GM12878 (cell line): ENCODE data around the gene ASTL. TPM values are rescaled to one million over a fixed set of nuclear protein-coding genes. Genes with fewer than 3 reads are reported as not detected.

Experiments used
- BCL11A ChIP-seq: IDR thresholded peaks from 2 replicates; pipeline ENCODE4 v1.6.1; 2011; ENCODE audit warnings: low read depth, low read length
- CBX3 ChIP-seq: fragments of 200-600 bp; sonication (generic); IDR thresholded peaks from 2 replicates; pipeline ENCODE4 v1.6.1; 2016; ENCODE audit warnings: low read depth, borderline replicate concordance
- EP300 ChIP-seq, 2 experiments: fragments of 150-350 bp in 1 of 2; IDR thresholded peaks; 2 replicates each; pipeline ENCODE4 v1.6.1; 2011 to 2012; ENCODE audit warnings: low read depth in 2 of 2, low read length in 2 of 2, borderline replicate concordance in 1 of 2, improper control_type of control experiment in 1 of 2, inconsistent platforms in 1 of 2; ENCODE audit not compliant: control insufficient read depth in 1 of 2
- ETV6 ChIP-seq, 2 experiments: fragments of 450-650 bp in 1 of 2; IDR thresholded peaks in 1 of 2; conservative IDR thresholded peaks in 1 of 2; 2 replicates each; pipeline ENCODE4 v1.6.1; 2014; ENCODE audit warnings: antibody characterized with exemption in 1 of 2, borderline replicate concordance in 1 of 2, low read depth in 1 of 2, mild to moderate bottlenecking in 1 of 2, moderate library complexity in 1 of 2
- HDAC2 ChIP-seq: fragments of 200-600 bp; sonication (generic); IDR thresholded peaks from 2 replicates; pipeline ENCODE4 v1.6.1; 2017
- HDGF ChIP-seq: fragments of 450-650 bp; IDR thresholded peaks from 2 replicates; pipeline ENCODE4 v1.6.1; 2016; ENCODE audit warnings: antibody characterized with exemption
- IRF5 ChIP-seq: fragments of 450-650 bp; IDR thresholded peaks from 2 replicates; pipeline ENCODE4 v1.6.1; 2017; ENCODE audit warnings: borderline replicate concordance
- JUNB ChIP-seq: IDR thresholded peaks from 2 replicates; pipeline ENCODE4 v1.6.1; 2016; ENCODE audit warnings: antibody characterized with exemption, mild to moderate bottlenecking
- LARP7 ChIP-seq: fragments of 450-650 bp; IDR thresholded peaks from 2 replicates; pipeline ENCODE4 v1.6.1; 2017; ENCODE audit warnings: mild to moderate bottlenecking
- MLLT1 ChIP-seq: fragments of 450-650 bp; IDR thresholded peaks from 2 replicates; pipeline ENCODE4 v1.6.1; 2016; ENCODE audit warnings: mild to moderate bottlenecking
- NBN ChIP-seq: fragments of 450-650 bp; IDR thresholded peaks from 2 replicates; pipeline ENCODE4 v1.6.1; 2016
- NFYA ChIP-seq: IDR thresholded peaks from 2 replicates; pipeline ENCODE4 v1.6.1; 2011; ENCODE audit warnings: low read depth, mild to moderate bottlenecking, low read length, improper control_type of control experiment, borderline replicate concordance
- POU2F2 ChIP-seq: IDR thresholded peaks from 3 replicates; pipeline ENCODE4 v1.6.1; 2011; ENCODE audit warnings: low read depth, mild to moderate bottlenecking, low read length, borderline replicate concordance
- RB1 ChIP-seq: fragments of 450-650 bp; formaldehyde crosslinking; IDR thresholded peaks from 2 replicates; pipeline ENCODE4 v1.6.1; 2017; ENCODE audit warnings: mild to moderate bottlenecking, borderline replicate concordance
- RCOR1 ChIP-seq: conservative IDR thresholded peaks from 2 replicates; pipeline ENCODE4 v1.6.1; 2012; ENCODE audit warnings: low read depth, low read length, improper control_type of control experiment
- RFX5 ChIP-seq: IDR thresholded peaks from 2 replicates; pipeline ENCODE4 v1.6.1; 2011; ENCODE audit warnings: low read depth, low read length, improper control_type of control experiment
- SMAD5 ChIP-seq: IDR thresholded peaks from 2 replicates; pipeline ENCODE4 v1.6.1; 2016; ENCODE audit warnings: antibody characterized with exemption, low read depth
- SMC3 ChIP-seq: IDR thresholded peaks from 2 replicates; pipeline ENCODE4 v1.6.1; 2011; ENCODE audit warnings: low read length, improper control_type of control experiment, borderline replicate concordance
- SUZ12 ChIP-seq: fragments of 200-600 bp; sonication (generic); IDR thresholded peaks from one replicate; pipeline ENCODE4 v1.6.1; 2018; ENCODE audit warnings: antibody characterized with exemption, mild to moderate bottlenecking; ENCODE audit not compliant: unreplicated experiment
- ZBTB11 ChIP-seq: fragments of 450-650 bp; formaldehyde crosslinking; IDR thresholded peaks from 2 replicates; pipeline ENCODE4 v1.5.0; 2022; ENCODE audit warnings: mild to moderate bottlenecking, missing genetic modification characterization
- ZNF384 ChIP-seq: IDR thresholded peaks from 2 replicates; pipeline ENCODE4 v1.6.1; 2012; ENCODE audit warnings: low read depth, mild to moderate bottlenecking, low read length, improper control_type of control experiment, borderline replicate concordance
- ZNF622 ChIP-seq: fragments of 450-650 bp; IDR thresholded peaks from 2 replicates; pipeline ENCODE4 v1.6.1; 2017; ENCODE audit warnings: mild to moderate bottlenecking, inconsistent platforms
- polyA plus RNA-seq, 11 experiments: library from polyadenylated mRNA; depleted of rRNA in 4 of 11; unstranded in 6 of 11; stranded (reverse) in 5 of 11; fragments of >200 nt; fragmentation: Nextera tagmentation in 4 of 11; fragmentation: Illumina TruSeq in 1 of 11; extraction: Ambion mirVana in 4 of 11; extraction: Trizol in 1 of 11; gene quantifications; 1 replicate in 1 of 11; 2 replicates in 10 of 11; pipeline versions ENCODE4 v1.2.1 to v1.2.3, GENCODE V29; 2011 to 2016; ENCODE audit warnings: inconsistent platforms in 2 of 11, missing spikeins in 2 of 11, low read depth in 1 of 11
- total RNA-seq, 4 experiments: library from RNA; depleted of rRNA in 3 of 4; stranded (reverse); fragments of >200 nt in 3 of 4; fragmentation: Illumina TruSeq in 1 of 4; extraction: Trizol in 1 of 4; gene quantifications; 2 replicates each; pipeline versions ENCODE4 v1.2.1 to v1.2.3, GENCODE V29; 2013 to 2021

ASTL gene
- total and polyA plus RNA-seq, 10 of the 15 experiments (the other 5 are each of a cell fraction or from before 2014, with no cell fraction given) = 0.18 to 1.0 (median 0.38) TPM; not detected in 4

GRCh38 chr2:96116879-96117533, 21.3 kb downstream of the ASTL start (continued):
- no peak for TF ChIP-seq MLLT1
- TF ChIP-seq RB1 = no peak
- no peak for TF ChIP-seq HDGF
- TF ChIP-seq CBX3 = no peak
- no peak for TF ChIP-seq POU2F2
- no peak for TF ChIP-seq SUZ12
- TF ChIP-seq RFX5 = no peak
- TF ChIP-seq IRF5 = no peak
- no peak for TF ChIP-seq NBN
- TF ChIP-seq JUNB = no peak
- no peak for TF ChIP-seq NFYA
- TF ChIP-seq HDAC2 = no peak
- no peak for TF ChIP-seq ZNF622
- no peak for TF ChIP-seq ZBTB11 (CRISPR knock-in tag)
- TF ChIP-seq ZNF384 = no peak
- TF ChIP-seq BCL11A = no peak
- TF ChIP-seq LARP7 = peak; percentile 89; the same call in 1 of the 2 replicates
- TF ChIP-seq SMC3 = peak; percentile 60
- no peak for TF ChIP-seq RCOR1
- no peak for TF ChIP-seq EP300 (IDR thresholded peaks at IDR 0.05; ENCODE audit: borderline replicate concordance in 1 of 2, control insufficient read depth in 1 of 2, low read depth in 2 of 2, low read length in 2 of 2)
- TF ChIP-seq ETV6 (conservative IDR thresholded peaks at IDR 0.05 in 1 of 2, IDR thresholded peaks at IDR 0.05 in 1 of 2; ENCODE audit: borderline replicate concordance in 1 of 2, low read depth in 1 of 2) = no peak
- no peak for TF ChIP-seq SMAD5
